ENCODE measurements around the gene PRLHR.

The PRLHR gene

DNA sequence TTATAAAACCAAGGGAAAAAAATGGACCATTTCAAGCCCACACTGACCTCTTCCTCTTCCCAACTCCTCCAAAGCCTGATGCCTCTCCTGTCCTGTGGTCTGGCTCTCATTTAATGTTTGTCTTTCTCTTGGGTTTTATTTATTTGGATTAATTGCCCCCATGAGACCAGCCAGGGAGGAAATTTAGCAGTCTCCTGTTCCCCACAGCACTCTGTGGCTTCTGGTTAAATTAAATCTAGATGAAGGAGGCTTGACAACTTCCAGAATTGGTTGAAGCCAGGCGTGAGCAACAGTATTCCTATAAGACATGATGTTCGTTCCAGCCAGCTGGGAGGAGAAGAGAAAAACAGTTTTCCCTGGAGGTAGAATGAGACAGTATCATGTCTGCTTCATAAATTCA is 15.1 kb upstream of the PRLHR start:
- Mint-ChIP-seq H3K4me3 (no peak overlapping the region), H3K27me3 (peaks cover 36% of the 10 kb centered on the region), H3K9me3 (no peaks in the 10 kb centered on the region), H3K4me1 (no peaks in the 10 kb centered on the region), H3K27ac (ENCODE audit: low read depth) (no peak overlapping the region), H3K36me3 (ENCODE audit: insufficient read depth) (no peaks in the 10 kb centered on the region)
- DNase-seq (ENCODE audit: low spot score in 2 of 2) = no peak
- ATAC-seq (replicated peaks; ENCODE audit: extremely low read depth, poor library complexity, severe bottlenecking) = no peak

GRCh38 chr10:118607768-118608354 is 12.4 kb upstream of the PRLHR start:
- Mint-ChIP-seq H3K27ac (ENCODE audit: low read depth) (no peak overlapping the region), H3K9me3 (no peaks in the 10 kb centered on the region), H3K27me3 (peaks cover 37% of the 10 kb centered on the region), H3K4me3 (no peak overlapping the region), H3K36me3 (ENCODE audit: insufficient read depth) (no peaks in the 10 kb centered on the region), H3K4me1 (no peaks in the 10 kb centered on the region)
- no peak for ATAC-seq (replicated peaks; ENCODE audit: extremely low read depth, poor library complexity, severe bottlenecking)
- no peak for DNase-seq (ENCODE audit: low spot score in 2 of 2)

DNA sequence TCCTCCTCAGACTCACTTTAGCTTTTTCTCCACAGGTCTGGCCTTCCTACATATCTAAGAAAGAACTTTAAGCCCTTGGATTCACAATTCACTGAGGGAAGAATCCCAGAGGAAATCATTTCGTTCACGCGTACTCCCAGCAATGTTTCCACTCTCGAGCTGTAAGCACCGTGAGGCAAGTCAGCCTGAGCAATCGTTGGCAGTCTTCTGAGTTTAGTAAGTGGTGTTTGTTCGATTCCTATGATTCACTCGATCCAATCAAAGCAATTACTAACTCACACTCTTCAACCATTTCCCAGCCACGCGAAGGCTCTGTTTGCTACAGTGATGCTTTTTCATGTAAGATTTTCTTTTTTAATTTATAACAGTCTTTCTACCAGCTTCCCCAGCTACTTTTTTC is 10.2 kb upstream of the PRLHR start:
- Mint-ChIP-seq H3K9me3 (no peaks in the 10 kb centered on the region), H3K4me3 (no peak overlapping the region), H3K27ac (ENCODE audit: low read depth) (no peak overlapping the region), H3K4me1 (no peaks in the 10 kb centered on the region), H3K27me3 (peaks cover 41% of the 10 kb centered on the region), H3K36me3 (ENCODE audit: insufficient read depth) (no peaks in the 10 kb centered on the region)
- ATAC-seq (replicated peaks; ENCODE audit: extremely low read depth, poor library complexity, severe bottlenecking) (no peak), DNase-seq (ENCODE audit: low spot score in 2 of 2) (no peak)

- Mint-ChIP-seq H3K27ac (ENCODE audit: low read depth) (no peak overlapping the region), H3K4me3 (peak overlapping the region; percentile 36), H3K27me3 (peaks cover 96% of the 10 kb centered on the region), H3K9me3 (no peaks in the 10 kb centered on the region), H3K36me3 (ENCODE audit: insufficient read depth) (peaks cover 1% of the 10 kb centered on the region), H3K4me1 (peaks cover 18% of the 10 kb centered on the region)
- ATAC-seq (replicated peaks; ENCODE audit: extremely low read depth, poor library complexity, severe bottlenecking) (no peak), DNase-seq (ENCODE audit: low spot score in 2 of 2) (no peak)
Observed at GRCh38 chr10:118596426-118597124, 1.1 kb upstream of the PRLHR start.

GRCh38 chr10:118595064-118595420 is 406 bp downstream of the PRLHR start:
- Mint-ChIP-seq H3K9me3 (no peaks in the 10 kb centered on the region), H3K27ac (ENCODE audit: low read depth) (no peak overlapping the region), H3K27me3 (peaks cover 93% of the 10 kb centered on the region), H3K4me3 (no peak overlapping the region), H3K4me1 (peaks cover 18% of the 10 kb centered on the region), H3K36me3 (ENCODE audit: insufficient read depth) (peaks cover 1% of the 10 kb centered on the region)
- DNase-seq (ENCODE audit: low spot score in 2 of 2) (no peak), ATAC-seq (replicated peaks; ENCODE audit: extremely low read depth, poor library complexity, severe bottlenecking) (no peak)

- Mint-ChIP-seq H3K4me1 (peaks cover 18% of the 10 kb centered on the region), H3K27ac (ENCODE audit: low read depth) (no peak overlapping the region), H3K9me3 (no peaks in the 10 kb centered on the region), H3K4me3 (peak overlapping the region; percentile 11), H3K27me3 (peaks cover 88% of the 10 kb centered on the region), H3K36me3 (ENCODE audit: insufficient read depth) (peaks cover 1% of the 10 kb centered on the region)
- ATAC-seq (replicated peaks; ENCODE audit: extremely low read depth, poor library complexity, severe bottlenecking) = peak; percentile 28
- no peak for DNase-seq (ENCODE audit: low spot score in 2 of 2)
Observed at GRCh38 chr10:118594392-118595063, 920 bp downstream of the PRLHR start.

GRCh38 chr10:118592675-118593330 is 2.6 kb downstream of the PRLHR start:
- Mint-ChIP-seq H3K27ac (ENCODE audit: low read depth) (no peak overlapping the region), H3K9me3 (no peaks in the 10 kb centered on the region), H3K36me3 (ENCODE audit: insufficient read depth) (peaks cover 1% of the 10 kb centered on the region), H3K27me3 (peaks cover 71% of the 10 kb centered on the region), H3K4me3 (no peak overlapping the region), H3K4me1 (peaks cover 18% of the 10 kb centered on the region)
- DNase-seq (ENCODE audit: low spot score in 2 of 2) = no peak
- ATAC-seq (replicated peaks; ENCODE audit: extremely low read depth, poor library complexity, severe bottlenecking) = no peak

GRCh38 chr10:118590334-118590733 is 5.1 kb downstream of the PRLHR start:
- H3K27me3 Mint-ChIP-seq = peaks cover 56% of the 10 kb centered on the region
- ATAC-seq (replicated peaks; ENCODE audit: extremely low read depth, poor library complexity, severe bottlenecking) = no peak

DNA sequence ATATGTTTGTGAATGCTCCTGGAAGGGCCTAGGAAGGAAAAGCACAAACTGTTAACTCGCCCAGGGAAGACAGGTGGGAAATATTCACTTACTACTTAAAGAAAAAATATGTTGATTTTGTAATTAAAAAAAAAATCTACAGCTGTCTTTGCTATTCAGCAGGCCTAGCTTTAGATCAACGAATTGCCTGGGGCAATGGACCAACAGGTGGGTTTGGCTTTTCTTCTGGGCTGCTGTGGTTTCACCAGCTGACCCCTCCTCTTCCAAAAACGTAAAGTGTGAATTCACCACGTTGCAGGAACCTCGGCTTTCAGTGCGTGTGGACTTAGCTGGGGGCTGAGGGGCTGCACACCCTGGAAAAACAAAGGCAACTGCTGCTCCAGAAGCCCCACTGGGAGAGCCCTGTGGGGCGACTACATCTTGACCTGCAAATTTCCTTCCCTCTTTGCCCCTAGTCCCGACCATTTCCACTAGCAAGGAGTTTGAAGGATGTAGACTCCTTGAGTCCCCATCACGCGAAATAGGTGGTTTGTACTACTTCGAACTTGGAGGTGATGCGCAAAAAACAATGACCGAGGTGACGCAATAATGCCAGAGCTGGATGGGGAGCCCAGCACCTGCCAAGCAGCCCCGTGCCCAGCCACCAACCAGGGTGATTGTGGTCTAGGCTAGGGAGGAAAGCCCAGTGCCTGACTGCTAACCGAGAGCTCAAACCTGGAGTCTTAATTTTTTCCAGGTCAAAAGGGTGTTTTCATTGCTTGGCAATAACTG is 7.4 kb downstream of the PRLHR start:
- Mint-ChIP-seq H3K27me3 (peaks cover 33% of the 10 kb centered on the region), H3K36me3 (ENCODE audit: insufficient read depth) (no peaks in the 10 kb centered on the region), H3K27ac (ENCODE audit: low read depth) (no peak overlapping the region), H3K4me3 (no peak overlapping the region), H3K9me3 (no peaks in the 10 kb centered on the region), H3K4me1 (no peaks in the 10 kb centered on the region)
- ATAC-seq (replicated peaks; ENCODE audit: extremely low read depth, poor library complexity, severe bottlenecking) = no peak
- no peak for DNase-seq (ENCODE audit: low spot score in 2 of 2)

More at GRCh38 chr10:118590334-118590733, 5.1 kb downstream of the PRLHR start:
- peaks cover 1% of the 10 kb centered on the region for H3K36me3 Mint-ChIP-seq (ENCODE audit: insufficient read depth)
- H3K4me3 Mint-ChIP-seq = no peak overlapping the region
- no peak overlapping the region for H3K27ac Mint-ChIP-seq (ENCODE audit: low read depth)
- no peak for DNase-seq (ENCODE audit: low spot score in 2 of 2)
- peaks cover 4% of the 10 kb centered on the region for H3K4me1 Mint-ChIP-seq
- H3K9me3 Mint-ChIP-seq = no peaks in the 10 kb centered on the region

DNA sequence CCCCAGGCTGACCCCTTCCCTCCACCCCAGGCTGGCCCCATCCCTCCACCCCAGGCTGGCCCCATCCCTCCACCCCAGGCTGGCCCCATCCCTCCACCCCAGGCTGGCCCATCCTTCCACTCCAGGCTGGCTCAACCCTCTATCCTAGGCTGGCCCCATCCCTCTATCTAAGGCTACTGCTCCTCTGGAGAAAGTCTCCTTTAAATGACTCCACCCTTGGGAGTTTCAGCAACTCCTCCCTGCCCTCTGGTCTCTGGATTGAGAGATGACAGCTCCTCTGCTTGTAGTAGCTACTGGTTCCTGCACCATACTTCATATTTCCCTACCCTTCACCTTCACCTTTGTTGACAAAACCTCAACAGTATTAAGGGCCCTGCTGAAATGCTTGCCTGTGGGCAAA is 8.5 kb downstream of the PRLHR start:
- Mint-ChIP-seq H3K27ac (ENCODE audit: low read depth) (no peak overlapping the region), H3K4me1 (no peaks in the 10 kb centered on the region), H3K9me3 (no peaks in the 10 kb centered on the region), H3K4me3 (no peak overlapping the region), H3K36me3 (ENCODE audit: insufficient read depth) (no peaks in the 10 kb centered on the region), H3K27me3 (peaks cover 21% of the 10 kb centered on the region)
- ATAC-seq (replicated peaks; ENCODE audit: extremely low read depth, poor library complexity, severe bottlenecking) (no peak), DNase-seq (ENCODE audit: low spot score in 2 of 2) (no peak)

DNA sequence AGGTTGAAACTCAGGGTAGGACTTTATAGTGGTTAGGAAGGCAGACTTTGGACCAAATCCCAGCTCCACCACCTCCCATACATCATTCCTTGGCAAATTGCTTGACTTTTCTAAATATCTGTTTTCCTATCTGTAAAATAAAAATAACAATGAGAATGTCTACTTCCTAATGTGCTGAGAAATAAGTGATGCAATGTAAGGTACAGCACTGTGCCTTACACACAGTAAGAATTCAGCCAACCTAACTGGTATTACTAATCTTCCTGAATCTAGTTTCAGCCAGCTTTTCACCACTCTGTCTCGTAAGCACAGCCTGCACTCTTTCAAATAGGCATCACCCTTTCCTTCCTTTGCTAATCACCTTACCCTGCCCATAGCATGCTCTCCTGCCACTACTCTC is 9.7 kb downstream of the PRLHR start:
- DNase-seq (ENCODE audit: low spot score in 2 of 2) (no peak), ATAC-seq (replicated peaks; ENCODE audit: extremely low read depth, poor library complexity, severe bottlenecking) (no peak)
- H3K4me1 Mint-ChIP-seq = no peaks in the 10 kb centered on the region
- H3K9me3 Mint-ChIP-seq = no peaks in the 10 kb centered on the region
- peaks cover 10% of the 10 kb centered on the region for H3K27me3 Mint-ChIP-seq
- no peak overlapping the region for H3K4me3 Mint-ChIP-seq
- no peak overlapping the region for H3K27ac Mint-ChIP-seq (ENCODE audit: low read depth)
- no peaks in the 10 kb centered on the region for H3K36me3 Mint-ChIP-seq (ENCODE audit: insufficient read depth)

GRCh38 chr10:118585234-118585633 is 10.2 kb downstream of the PRLHR start:
- no peak overlapping the region for H3K4me3 Mint-ChIP-seq
- no peak for DNase-seq (ENCODE audit: low spot score in 2 of 2)
- no peak overlapping the region for H3K27ac Mint-ChIP-seq (ENCODE audit: low read depth)
- H3K9me3 Mint-ChIP-seq = no peaks in the 10 kb centered on the region
- no peaks in the 10 kb centered on the region for H3K36me3 Mint-ChIP-seq (ENCODE audit: insufficient read depth)
- H3K4me1 Mint-ChIP-seq = no peaks in the 10 kb centered on the region
- ATAC-seq (replicated peaks; ENCODE audit: extremely low read depth, poor library complexity, severe bottlenecking) = no peak
- H3K27me3 Mint-ChIP-seq = peaks cover 10% of the 10 kb centered on the region

Data from central memory CD8-positive, alpha-beta T cell (primary cell).